Measurements from ENCODE around the gene REST.
A peak's percentile ranks its signal among the peaks of the same experiment; 100 is the strongest.

Gene REST

GRCh38 chr4:56976837-56977320 is 69.2 kb downstream of the REST start:
- TF ChIP-seq REST (IDR thresholded peaks at IDR 0.05; ENCODE audit: insufficient read depth in 1 of 2, low read depth in 2 of 2, low read length in 2 of 2) (no peak), TAF1 (IDR thresholded peaks at IDR 0.05; ENCODE audit: borderline replicate concordance, insufficient read depth, low read length) (no peak), SIN3A (IDR thresholded peaks at IDR 0.05; ENCODE audit: borderline replicate concordance, insufficient read depth, low read length) (no peak), FOXP2 (optimal IDR thresholded peaks at IDR 0.05; ENCODE audit: borderline replicate concordance, extremely low read depth, extremely low read length, insufficient read depth) (no peak), POLR2AphosphoS5 (IDR thresholded peaks at IDR 0.05; ENCODE audit: low read depth, low read length) (no peak)

DNA sequence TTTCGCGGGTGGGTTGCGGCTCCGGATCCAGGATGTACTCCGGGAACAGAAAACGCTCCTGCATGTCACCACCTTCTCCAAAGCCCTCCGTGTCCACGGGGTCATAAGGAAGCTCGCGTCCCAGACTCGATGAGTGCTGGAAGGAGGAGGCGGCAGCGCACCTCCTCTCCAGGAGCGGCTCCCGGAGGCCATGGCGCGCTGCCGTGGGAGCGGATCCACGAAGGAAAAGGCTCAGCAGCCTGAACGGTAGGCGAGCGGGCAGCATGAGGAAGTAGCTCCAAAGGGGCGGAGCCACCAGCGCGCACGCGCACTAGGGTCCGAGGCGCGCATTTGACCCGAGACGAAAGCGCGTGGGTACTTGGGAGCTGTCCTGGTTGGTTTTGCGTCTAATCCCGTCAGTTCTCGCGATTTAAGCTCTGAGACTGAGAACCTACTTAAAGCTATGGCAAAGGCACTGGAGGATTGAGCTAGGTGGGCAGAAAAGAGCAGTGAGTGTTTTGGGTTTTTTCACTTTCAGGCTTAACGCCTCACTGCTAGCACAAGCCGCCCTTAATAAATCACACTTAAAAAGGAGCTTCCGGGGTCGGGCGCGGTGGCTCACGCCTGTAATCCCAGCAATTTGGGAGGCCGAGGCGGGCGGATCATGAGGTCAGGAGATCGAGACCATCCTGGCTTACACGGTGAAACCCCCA is 69.8 kb downstream of the REST start, which contains the start of gene NOA1:
Gene NOA1, minus strand, starts transcription at position 286 of the 692 bp plus-strand sequence. Its CDS starts 21 bp downstream, at position 265.
- TF ChIP-seq REST (IDR thresholded peaks at IDR 0.05; ENCODE audit: insufficient read depth in 1 of 2, low read depth in 2 of 2, low read length in 2 of 2), result no peak
- TF ChIP-seq TAF1 (IDR thresholded peaks at IDR 0.05; ENCODE audit: borderline replicate concordance, insufficient read depth, low read length), result peak; percentile 79
- TF ChIP-seq FOXP2 (optimal IDR thresholded peaks at IDR 0.05; ENCODE audit: borderline replicate concordance, extremely low read depth, extremely low read length, insufficient read depth), result peak; percentile 36
- TF ChIP-seq POLR2AphosphoS5 (IDR thresholded peaks at IDR 0.05; ENCODE audit: low read depth, low read length), result peak; percentile 84
- no peak for TF ChIP-seq SIN3A (IDR thresholded peaks at IDR 0.05; ENCODE audit: borderline replicate concordance, insufficient read depth, low read length)

GRCh38 chr4:56978750-56979303 is 71.1 kb downstream of the REST start, which contains the start of gene POLR2B:
TSS of gene POLR2B (plus strand) at chr4:56978896. CDS start at chr4:56978986, 90 bp downstream.
- peak; percentile 55; the same call in 1 of the 2 replicates for TF ChIP-seq TAF1 (IDR thresholded peaks at IDR 0.05; ENCODE audit: borderline replicate concordance, insufficient read depth, low read length)
- no peak for TF ChIP-seq FOXP2 (optimal IDR thresholded peaks at IDR 0.05; ENCODE audit: borderline replicate concordance, extremely low read depth, extremely low read length, insufficient read depth)
- peak; percentile 97 for TF ChIP-seq POLR2AphosphoS5 (IDR thresholded peaks at IDR 0.05; ENCODE audit: low read depth, low read length)
- TF ChIP-seq REST (IDR thresholded peaks at IDR 0.05; ENCODE audit: insufficient read depth in 1 of 2, low read depth in 2 of 2, low read length in 2 of 2), result 0 out of 4 replicates have a peak, but pooled peaks of 1 of the 2 experiments have one; percentile 82

GRCh38 chr4:56979421-56980072 is 71.8 kb downstream of the REST start:
- TF ChIP-seq FOXP2 (optimal IDR thresholded peaks at IDR 0.05; ENCODE audit: borderline replicate concordance, extremely low read depth, extremely low read length, insufficient read depth) (no peak), TAF1 (IDR thresholded peaks at IDR 0.05; ENCODE audit: borderline replicate concordance, insufficient read depth, low read length) (no peak), POLR2AphosphoS5 (IDR thresholded peaks at IDR 0.05; ENCODE audit: low read depth, low read length) (no peak), REST (IDR thresholded peaks at IDR 0.05; ENCODE audit: insufficient read depth in 1 of 2, low read depth in 2 of 2, low read length in 2 of 2) (no peak), SIN3A (IDR thresholded peaks at IDR 0.05; ENCODE audit: borderline replicate concordance, insufficient read depth, low read length) (no peak)
